ENCODE measurements around the gene NPAS2.

Gene NPAS2

GRCh38 chr2:100983684-100984310 lies 163.9 kb downstream of the NPAS2 start:
- Mint-ChIP-seq H3K36me3 (ENCODE audit: low read depth) (no peaks in the 10 kb centered on the region), H3K4me3 (no peak overlapping the region), H3K27ac (peak overlapping the region in 2 of 3 experiments; percentile 27 to 62), H3K4me1 (peaks cover 16% of the 10 kb centered on the region), H3K9me3 (no peaks in the 10 kb centered on the region), H3K27me3 (ENCODE audit: low read depth) (peaks cover 11% of the 10 kb centered on the region)
- TF ChIP-seq CTCF (IDR thresholded peaks at IDR 0.05; ENCODE audit: unreplicated experiment in 3 of 3), result no peak

- no peaks in the 10 kb centered on the region for H3K36me3 Mint-ChIP-seq (ENCODE audit: low read depth)
- peaks cover 14% of the 10 kb centered on the region for H3K4me1 Mint-ChIP-seq
- H3K27me3 Mint-ChIP-seq (ENCODE audit: low read depth), result peaks cover 15% of the 10 kb centered on the region
- no peak overlapping the region for H3K27ac Mint-ChIP-seq
- no peaks in the 10 kb centered on the region for H3K9me3 Mint-ChIP-seq
- no peak overlapping the region for H3K4me3 Mint-ChIP-seq
- peak; percentile 92 to 94 (median 94) for TF ChIP-seq CTCF (IDR thresholded peaks at IDR 0.05; ENCODE audit: unreplicated experiment in 3 of 3)
These were observed 165.0 kb downstream of the NPAS2 start for GRCh38 chr2:100984892-100985307.

- Mint-ChIP-seq H3K9me3 (no peaks in the 10 kb centered on the region), H3K36me3 (ENCODE audit: low read depth) (no peaks in the 10 kb centered on the region), H3K4me3 (no peak overlapping the region), H3K4me1 (peaks cover 10% of the 10 kb centered on the region), H3K27ac (no peak overlapping the region), H3K27me3 (ENCODE audit: low read depth) (peaks cover 19% of the 10 kb centered on the region)
- no peak for TF ChIP-seq CTCF (IDR thresholded peaks at IDR 0.05; ENCODE audit: unreplicated experiment in 3 of 3)
These were observed 166.2 kb downstream of the NPAS2 start for GRCh38 chr2:100986157-100986556.

- Mint-ChIP-seq H3K4me1 (peaks cover 9% of the 10 kb centered on the region), H3K27ac (no peak overlapping the region), H3K27me3 (ENCODE audit: low read depth) (peaks cover 13% of the 10 kb centered on the region), H3K4me3 (no peak overlapping the region), H3K36me3 (ENCODE audit: low read depth) (no peaks in the 10 kb centered on the region), H3K9me3 (no peaks in the 10 kb centered on the region)
- no peak for TF ChIP-seq CTCF (IDR thresholded peaks at IDR 0.05; ENCODE audit: unreplicated experiment in 3 of 3)
These were observed 167.6 kb downstream of the NPAS2 start for GRCh38 chr2:100987536-100987935.

- Mint-ChIP-seq H3K9me3 (no peaks in the 10 kb centered on the region), H3K36me3 (ENCODE audit: low read depth) (no peaks in the 10 kb centered on the region), H3K27ac (no peak overlapping the region), H3K4me3 (no peak overlapping the region), H3K4me1 (peaks cover 9% of the 10 kb centered on the region), H3K27me3 (ENCODE audit: low read depth) (peaks cover 13% of the 10 kb centered on the region)
- no peak for TF ChIP-seq CTCF (IDR thresholded peaks at IDR 0.05; ENCODE audit: unreplicated experiment in 3 of 3)
These were observed 168.0 kb downstream of the NPAS2 start for GRCh38 chr2:100987974-100988373.
